WTC11 (cell line): Measurements from ENCODE around the gene DCK. TPM values are rescaled to one million over a fixed set of nuclear protein-coding genes. Genes with fewer than 3 reads are reported as not detected.
"Not testable (repeated sequence)": the region's sequence is repeated elsewhere in the genome, so short reads cannot be mapped to it uniquely, and the experiment has no call there.

ENCODE experiments used
- ATAC-seq: fragments of 200-7000 bp; cut with Tn5 transposase; 2 replicates; pipeline ENCODE4 v1.10.0; 2021; ENCODE audit warnings: mild to moderate bottlenecking, moderate library complexity
- CTCF ChIA-PET: fragments of 300-600 bp; sonication (Branson Sonifier 250); formaldehyde crosslinking; loops from one replicate; lab custom pipeline; 2021; ENCODE audit warnings: antibody characterized with exemption; lab: Charles Lee
- POLR2A ChIA-PET: fragments of 350-600 bp; sonication (Branson Sonifier 250); formaldehyde crosslinking; loops from one replicate; lab custom pipeline; 2021; ENCODE audit warnings: antibody characterized with exemption; lab: Charles Lee
- DNase-seq: peaks from one replicate; pipeline ENCODE4 v3.0.0; 2021; ENCODE audit warnings: low spot score
- H3K27ac Mint-ChIP-seq: 2 replicates; pipeline ENCODE4 v1.8.0; 2021; ENCODE audit warnings: mixed read lengths
- H3K27me3 Mint-ChIP-seq: 2 replicates; pipeline ENCODE4 v1.8.0; 2021; ENCODE audit warnings: low read depth, mild to moderate bottlenecking, moderate library complexity, mixed read lengths
- H3K36me3 Mint-ChIP-seq: 2 replicates; pipeline ENCODE4 v1.8.0; 2021; ENCODE audit warnings: mixed read lengths
- H3K4me1 Mint-ChIP-seq: 2 replicates; pipeline ENCODE4 v1.8.0; 2022; ENCODE audit warnings: mixed read lengths
- H3K4me3 Mint-ChIP-seq: 2 replicates; pipeline ENCODE4 v1.8.0; 2021; ENCODE audit warnings: mild to moderate bottlenecking, moderate library complexity, mixed read lengths
- H3K9me3 Mint-ChIP-seq: 2 replicates; pipeline ENCODE4 v1.8.0; 2021; ENCODE audit warnings: mixed read lengths
- AFF4 ChIP-seq: sonication (generic); formaldehyde crosslinking; IDR thresholded peaks from 2 replicates; pipeline ENCODE4 v1.8.1; 2023; ENCODE audit warnings: mild to moderate bottlenecking, missing genetic modification reagents, borderline replicate concordance
- ARID4B ChIP-seq: sonication (generic); formaldehyde crosslinking; IDR thresholded peaks from 2 replicates; pipeline ENCODE4 v1.8.0; 2023; ENCODE audit warnings: missing genetic modification reagents, mild to moderate bottlenecking, borderline replicate concordance
- ESRRA ChIP-seq: sonication (generic); formaldehyde crosslinking; IDR thresholded peaks from 2 replicates; pipeline ENCODE4 v1.8.1; 2022; ENCODE audit warnings: mild to moderate bottlenecking, missing genetic modification reagents, borderline replicate concordance
- GRHL2 ChIP-seq: fragments of 250-450 bp; sonication (Bioruptor Pico); IDR thresholded peaks from 2 replicates; pipeline ENCODE4 v1.8.0; 2022; ENCODE audit warnings: mild to moderate bottlenecking, moderate library complexity; ENCODE audit not compliant: insufficient replicate concordance, severe bottlenecking
- GTF2I ChIP-seq: fragments of 250-450 bp; sonication (Bioruptor Pico); conservative IDR thresholded peaks from 2 replicates; pipeline ENCODE4 v1.4.0; 2021; ENCODE audit warnings: mild to moderate bottlenecking
- HMGA2 ChIP-seq: fragments of 250-450 bp; sonication (Bioruptor Pico); IDR thresholded peaks from 2 replicates; pipeline ENCODE4 v1.4.0; 2021; ENCODE audit warnings: mild to moderate bottlenecking, moderate library complexity
- NFYB ChIP-seq: sonication (generic); formaldehyde crosslinking; conservative IDR thresholded peaks from 2 replicates; pipeline ENCODE4 v1.8.0; 2022; ENCODE audit warnings: low read depth, missing genetic modification reagents
- PREB ChIP-seq: sonication (generic); formaldehyde crosslinking; IDR thresholded peaks from 2 replicates; pipeline ENCODE4 v1.8.1; 2022; ENCODE audit warnings: mild to moderate bottlenecking, missing genetic modification reagents, moderate library complexity, borderline replicate concordance
- RELA ChIP-seq: sonication (generic); formaldehyde crosslinking; IDR thresholded peaks from 2 replicates; pipeline ENCODE4 v1.8.1; 2022; ENCODE audit warnings: missing genetic modification reagents, mild to moderate bottlenecking, borderline replicate concordance
- ZBTB21 ChIP-seq: sonication (generic); formaldehyde crosslinking; IDR thresholded peaks from 2 replicates; pipeline ENCODE4 v1.8.1; 2023; ENCODE audit warnings: mild to moderate bottlenecking, missing genetic modification reagents, borderline replicate concordance
- ZNF396 ChIP-seq: fragments of 250-450 bp; sonication (Bioruptor Pico); IDR thresholded peaks from 2 replicates; pipeline ENCODE4 v1.8.0; 2021; ENCODE audit warnings: mild to moderate bottlenecking, moderate library complexity, borderline replicate concordance
- ZNF416 ChIP-seq: fragments of 250-450 bp; sonication (Bioruptor Pico); IDR thresholded peaks from 2 replicates; pipeline ENCODE4 v1.9.0; 2021; ENCODE audit warnings: mild to moderate bottlenecking, inconsistent platforms
- ZNF425 ChIP-seq: fragments of 250-450 bp; sonication (Bioruptor Pico); conservative IDR thresholded peaks from 2 replicates; pipeline ENCODE4 v1.9.0; 2021; ENCODE audit warnings: mild to moderate bottlenecking
- total RNA-seq: library from RNA; stranded (reverse); gene quantifications from 3 replicates; pipeline ENCODE4 v1.2.3, GENCODE V29; 2021
- TF ChIP-seq, protein P1 (sequence below): sonication (generic); formaldehyde crosslinking; IDR thresholded peaks from 2 replicates; pipeline ENCODE4 v1.8.0; 2023; ENCODE audit warnings: missing genetic modification reagents

Gene DCK
- total RNA-seq, 1 experiment from 2014 or later: 15.0 TPM

- TF ChIP-seq ARID4B (CRISPR knock-in tag) (no peak), ZNF425 (CRISPR knock-in tag) (no peak), NFYB (no peak), ZNF416 (CRISPR knock-in tag) (no peak)
Measured at GRCh38 chr4:71052716-71053115, 59.3 kb downstream of the DCK start (continued).

DNA sequence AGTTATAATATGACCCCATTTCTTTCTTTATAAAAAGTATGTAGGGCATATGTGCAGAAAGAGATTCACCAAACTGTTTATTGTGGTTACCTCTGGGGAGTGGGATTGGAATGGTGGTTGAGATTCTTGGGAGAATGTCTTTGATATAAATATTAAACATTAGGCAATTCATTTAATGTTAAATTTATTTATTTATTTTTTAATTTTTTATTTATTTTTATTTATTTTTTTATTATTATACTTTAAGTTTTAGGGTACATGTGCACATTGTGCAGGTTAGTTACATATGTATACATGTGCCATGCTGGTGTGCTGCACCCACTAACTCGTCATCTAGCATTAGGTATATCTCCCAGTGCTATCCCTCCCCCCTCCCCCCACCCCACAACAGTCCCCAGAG, 60.2 kb downstream of the DCK start:
- H3K4me1 Mint-ChIP-seq, H3K4me3 Mint-ChIP-seq, H3K27ac Mint-ChIP-seq, DNase-seq, POLR2A ChIA-PET, CTCF ChIA-PET, H3K36me3 Mint-ChIP-seq, H3K27me3 Mint-ChIP-seq, ATAC-seq: not testable (repeated sequence)
- peaks cover 13% of the 10 kb centered on the region for H3K9me3 Mint-ChIP-seq
- TF ChIP-seq HMGA2 (CRISPR knock-in tag): peak; percentile 94

GRCh38 chr4:71059573-71059972, 66.1 kb downstream of the DCK start:
- H3K36me3 Mint-ChIP-seq, DNase-seq, ATAC-seq, H3K27me3 Mint-ChIP-seq, H3K27ac Mint-ChIP-seq, H3K9me3 Mint-ChIP-seq, POLR2A ChIA-PET, H3K4me1 Mint-ChIP-seq: not testable (repeated sequence)
- H3K4me3 Mint-ChIP-seq: peak overlapping the region; percentile 74
- CTCF ChIA-PET: interaction anchor here (0.5 to 1.9 kb wide), 2 partner anchors 50 to 320 kb away, joined by 4 read pairs; no protein-coding TSS in a partner anchor

DNA sequence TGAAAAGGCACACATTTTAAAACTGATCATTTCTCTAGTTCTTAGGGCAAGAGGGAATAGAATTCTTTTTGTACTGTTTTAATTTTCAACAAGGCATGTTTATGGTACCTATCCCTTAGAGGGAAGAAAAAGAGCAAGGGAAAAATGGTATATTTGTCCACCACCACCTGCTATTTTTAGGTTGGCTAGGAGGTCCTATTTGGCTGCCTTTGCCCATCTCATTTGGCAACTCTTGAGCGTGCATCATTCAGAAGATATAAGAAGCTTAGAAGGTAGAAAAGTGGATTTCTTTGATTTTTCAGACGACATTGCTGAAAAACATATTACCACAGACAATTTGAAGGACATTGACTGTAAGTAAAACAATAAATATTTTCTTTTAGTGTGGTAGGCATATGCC, 69.0 kb downstream of the DCK start:
- Mint-ChIP-seq H3K27ac (no peak overlapping the region), H3K9me3 (peaks cover 5% of the 10 kb centered on the region), H3K27me3 (peaks cover 2% of the 10 kb centered on the region; the same call in 1 of the 2 replicates), H3K4me1 (0 out of 2 replicates have a peak, but pooled peaks cover 5% of the 10 kb centered on the region), H3K4me3 (no peak overlapping the region), H3K36me3 (peaks cover 6% of the 10 kb centered on the region)
- ChIA-PET POLR2A (no interaction called here), CTCF (interaction anchor here (0.8 kb wide), 1 partner anchor 52 kb away, joined by 3 read pairs; no protein-coding TSS in a partner anchor)
- no peak for DNase-seq
- no peak for ATAC-seq
- no peak for TF ChIP-seq ESRRA (CRISPR knock-in tag)
- TF ChIP-seq, all 79 proteins: peak for 0

DNA sequence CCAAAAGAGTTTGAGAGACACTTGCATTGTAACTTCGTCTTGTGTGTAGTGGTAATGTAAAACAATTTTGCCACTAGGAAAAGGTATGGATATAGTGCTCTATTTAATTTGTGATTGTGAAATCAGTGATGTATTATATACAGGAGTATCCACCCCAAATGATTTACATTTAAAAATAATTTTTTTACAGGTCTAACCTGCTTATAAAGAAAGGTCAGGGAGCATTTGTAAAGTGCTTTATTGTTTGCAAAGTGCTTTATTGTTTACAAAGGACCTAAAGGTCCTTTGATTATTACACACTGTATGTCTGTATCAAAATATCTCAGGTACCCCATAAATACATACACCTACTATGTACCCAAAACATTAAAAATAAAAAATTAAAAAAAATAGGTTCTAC, 70.3 kb downstream of the DCK start:
- no peak overlapping the region for H3K27ac Mint-ChIP-seq
- DNase-seq: no peak
- CTCF ChIA-PET: interaction anchor here (1.2 kb wide), 1 partner anchor 54 kb away, joined by 3 read pairs; no protein-coding TSS in a partner anchor
- H3K27me3 Mint-ChIP-seq: no peaks in the 10 kb centered on the region
- 0 out of 2 replicates have a peak, but pooled peaks cover 5% of the 10 kb centered on the region for H3K9me3 Mint-ChIP-seq
- H3K36me3 Mint-ChIP-seq: peaks cover under 1% of the 10 kb centered on the region; the same call in 1 of the 2 replicates
- no peak overlapping the region for H3K4me3 Mint-ChIP-seq
- ATAC-seq: no peak
- POLR2A ChIA-PET: no interaction called here
- H3K4me1 Mint-ChIP-seq: 0 out of 2 replicates have a peak, but pooled peaks cover 5% of the 10 kb centered on the region
- TF ChIP-seq GTF2I (CRISPR knock-in tag): no peak
- TF ChIP-seq GRHL2: no peak
- TF ChIP-seq RELA (CRISPR knock-in tag): no peak
- TF ChIP-seq PREB (CRISPR knock-in tag): no peak
- TF ChIP-seq ZNF416 (CRISPR knock-in tag): no peak
- TF ChIP-seq ZBTB21 (CRISPR knock-in tag): no peak
- no peak for TF ChIP-seq AFF4 (CRISPR knock-in tag)
- no peak for TF ChIP-seq ZNF396 (CRISPR knock-in tag)
- TF ChIP-seq, protein P1, sequence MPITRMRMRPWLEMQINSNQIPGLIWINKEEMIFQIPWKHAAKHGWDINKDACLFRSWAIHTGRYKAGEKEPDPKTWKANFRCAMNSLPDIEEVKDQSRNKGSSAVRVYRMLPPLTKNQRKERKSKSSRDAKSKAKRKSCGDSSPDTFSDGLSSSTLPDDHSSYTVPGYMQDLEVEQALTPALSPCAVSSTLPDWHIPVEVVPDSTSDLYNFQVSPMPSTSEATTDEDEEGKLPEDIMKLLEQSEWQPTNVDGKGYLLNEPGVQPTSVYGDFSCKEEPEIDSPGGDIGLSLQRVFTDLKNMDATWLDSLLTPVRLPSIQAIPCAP (CRISPR knock-in tag): no peak
